Stimulated activated CD8-positive, alpha-beta memory T cell treated with anti-CD3 and anti-CD28 coated beads, Interleukin-4, amount 100 ng/mL, for 1 hour (primary cell): ENCODE results near the gene RMDN3.
A peak's percentile ranks its signal among the peaks of the same experiment; 100 is the strongest.

Experiments
- DNase-seq, 2 donors: peaks; one replicate each; pipeline ENCODE4 v3.0.0-alpha.2; 2020; ENCODE audit warnings: low read depth in 2 of 2, low spot score in 1 of 2

The RMDN3 gene, protein sequence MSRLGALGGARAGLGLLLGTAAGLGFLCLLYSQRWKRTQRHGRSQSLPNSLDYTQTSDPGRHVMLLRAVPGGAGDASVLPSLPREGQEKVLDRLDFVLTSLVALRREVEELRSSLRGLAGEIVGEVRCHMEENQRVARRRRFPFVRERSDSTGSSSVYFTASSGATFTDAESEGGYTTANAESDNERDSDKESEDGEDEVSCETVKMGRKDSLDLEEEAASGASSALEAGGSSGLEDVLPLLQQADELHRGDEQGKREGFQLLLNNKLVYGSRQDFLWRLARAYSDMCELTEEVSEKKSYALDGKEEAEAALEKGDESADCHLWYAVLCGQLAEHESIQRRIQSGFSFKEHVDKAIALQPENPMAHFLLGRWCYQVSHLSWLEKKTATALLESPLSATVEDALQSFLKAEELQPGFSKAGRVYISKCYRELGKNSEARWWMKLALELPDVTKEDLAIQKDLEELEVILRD

DNA sequence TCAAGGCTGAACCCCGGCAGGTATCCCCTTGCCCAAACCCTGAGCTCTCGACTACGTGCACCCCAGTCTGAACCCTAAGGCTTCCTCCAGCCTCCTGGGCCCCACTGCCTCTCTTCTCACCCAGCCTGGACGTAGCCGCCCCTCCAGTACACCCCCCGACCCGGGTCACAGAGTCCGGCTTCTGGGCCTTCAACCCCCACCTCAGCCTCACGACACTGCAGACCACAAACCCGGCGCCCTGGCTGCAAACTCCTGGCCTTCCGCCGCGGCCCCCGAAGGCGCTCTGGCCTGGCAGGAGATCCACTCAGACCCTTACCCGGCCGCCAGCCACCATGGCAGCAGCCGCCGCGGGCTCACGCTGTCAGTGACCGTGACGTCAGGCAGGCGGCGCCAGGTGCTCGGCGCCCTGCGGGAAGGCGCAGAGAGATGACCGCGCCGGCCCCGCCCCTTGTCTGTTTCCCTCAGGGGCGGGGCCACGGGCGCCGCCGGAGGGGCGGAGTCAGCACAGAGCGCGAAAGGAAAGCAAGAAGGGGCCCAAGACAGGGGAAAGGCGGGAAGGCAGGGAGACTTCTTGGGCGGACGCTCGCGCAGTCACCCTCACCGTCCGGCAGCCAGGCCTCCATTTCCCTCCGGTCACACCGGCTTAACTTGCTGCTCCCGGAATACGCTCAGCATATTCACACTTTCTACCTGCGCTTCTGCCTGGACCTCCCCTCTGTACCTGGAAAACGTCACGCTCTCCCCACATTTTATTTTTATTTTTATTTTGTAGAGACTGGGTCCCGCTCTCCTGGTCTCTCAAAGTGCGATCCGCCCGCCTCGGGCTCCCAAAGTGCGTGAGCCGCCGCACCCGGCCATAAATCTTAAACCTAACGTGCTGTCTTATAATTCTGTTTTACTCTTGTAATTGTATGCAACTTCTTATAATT is at the start of gene RMDN3:
Gene RMDN3, minus strand, starts transcription at position 372 of the 929 bp plus-strand sequence. CDS start 471 bp downstream, outside the sequence.
- peak; percentile 80 to 83 for DNase-seq

DNA sequence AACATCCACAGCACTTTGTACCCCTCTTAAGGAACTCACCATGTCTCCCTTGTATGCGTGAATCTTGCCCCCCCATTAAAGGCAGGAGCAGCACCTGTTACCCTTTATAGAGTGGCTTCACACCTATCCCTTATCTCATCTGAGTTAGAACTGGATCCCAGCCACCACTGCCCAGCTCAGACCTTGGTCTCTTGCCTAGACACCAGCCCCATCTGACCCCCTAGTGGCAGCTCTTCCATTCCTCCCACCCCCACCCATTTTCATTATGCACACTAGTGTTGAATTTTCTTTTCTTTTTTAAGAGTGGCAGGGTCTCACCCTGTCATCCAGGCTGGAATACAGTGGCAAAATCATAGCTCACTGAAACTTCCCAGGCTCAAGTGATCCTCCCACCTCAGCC is 48.6 kb upstream of the RMDN3 start:
- DNase-seq: no peak

DNA sequence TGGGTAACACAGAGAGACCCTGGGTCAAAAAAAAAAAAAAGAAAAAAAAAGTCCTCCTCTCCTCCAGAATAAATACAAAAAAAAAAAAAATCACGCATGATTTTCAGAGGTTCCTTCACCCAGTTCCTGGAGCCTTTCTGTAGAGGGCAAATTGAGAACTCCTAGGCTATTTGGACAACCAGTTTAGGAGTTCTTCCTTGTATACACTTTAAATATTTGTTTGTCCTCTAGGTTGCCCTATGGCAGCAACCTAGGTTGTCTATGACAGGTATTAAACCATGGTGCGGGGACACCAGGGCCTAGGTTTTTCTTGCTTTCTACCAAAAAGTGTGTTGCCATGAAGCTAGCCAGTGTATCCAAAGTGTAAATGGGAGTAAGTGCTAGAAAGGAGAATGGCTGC is 48.0 kb upstream of the RMDN3 start:
- no peak for DNase-seq

DNA sequence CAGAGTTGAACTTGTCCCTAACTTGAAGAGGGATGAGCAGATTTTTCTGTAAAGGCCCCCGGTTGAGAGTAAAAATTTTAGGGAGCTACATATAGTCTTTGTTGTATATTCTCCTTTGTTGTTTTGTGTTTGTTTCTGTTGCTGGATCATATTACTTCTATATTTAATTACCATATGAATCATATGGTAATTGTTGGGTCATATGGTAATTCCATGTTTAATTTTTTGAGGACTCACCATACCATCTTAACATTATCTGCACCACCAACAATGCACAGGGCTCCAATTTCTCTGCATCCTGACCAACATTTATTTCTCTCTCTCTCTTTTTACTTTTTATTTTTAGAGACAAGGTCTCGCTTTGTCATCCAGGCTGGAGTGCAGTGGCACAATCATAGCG is 44.5 kb upstream of the RMDN3 start:
- no peak for DNase-seq

DNA sequence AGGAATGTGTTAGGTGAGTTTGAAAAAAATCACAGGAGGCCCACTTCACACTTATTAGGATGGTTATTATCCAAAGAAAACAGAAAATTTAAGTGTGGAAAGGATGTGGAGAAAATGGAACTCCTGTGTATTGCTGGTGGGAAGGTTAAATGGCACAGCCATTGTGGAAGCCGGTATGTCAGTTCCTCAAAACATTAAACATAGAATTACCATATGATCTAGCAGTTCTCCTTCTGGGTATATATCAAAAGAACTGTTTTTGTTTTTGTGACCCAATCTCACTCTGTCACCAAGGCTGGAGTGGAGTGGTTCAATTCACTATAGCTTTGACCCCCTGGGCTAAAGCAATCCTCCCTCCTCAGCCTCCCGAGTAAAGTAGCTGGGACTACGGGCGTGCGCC is 41.5 kb upstream of the RMDN3 start:
- DNase-seq: no peak

DNA sequence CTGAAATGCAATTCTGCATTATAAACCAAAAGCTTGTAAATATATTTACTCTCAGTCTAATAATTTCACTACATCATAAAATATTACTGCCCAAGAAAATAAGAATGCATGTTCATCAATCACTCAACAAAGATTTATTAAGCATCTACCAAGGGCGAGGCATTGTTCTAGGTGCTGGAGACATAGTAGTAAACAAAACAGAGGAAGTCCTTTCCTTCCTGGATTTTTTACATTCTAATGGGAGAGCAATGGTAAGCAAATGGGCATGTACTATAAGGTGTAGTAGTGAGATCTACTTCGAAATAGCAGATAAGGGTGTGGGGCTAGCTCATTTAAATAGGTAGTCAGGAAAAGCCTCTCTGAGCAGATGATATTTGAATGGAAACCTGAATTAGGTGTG is 41.0 kb upstream of the RMDN3 start:
- no peak for DNase-seq

DNA sequence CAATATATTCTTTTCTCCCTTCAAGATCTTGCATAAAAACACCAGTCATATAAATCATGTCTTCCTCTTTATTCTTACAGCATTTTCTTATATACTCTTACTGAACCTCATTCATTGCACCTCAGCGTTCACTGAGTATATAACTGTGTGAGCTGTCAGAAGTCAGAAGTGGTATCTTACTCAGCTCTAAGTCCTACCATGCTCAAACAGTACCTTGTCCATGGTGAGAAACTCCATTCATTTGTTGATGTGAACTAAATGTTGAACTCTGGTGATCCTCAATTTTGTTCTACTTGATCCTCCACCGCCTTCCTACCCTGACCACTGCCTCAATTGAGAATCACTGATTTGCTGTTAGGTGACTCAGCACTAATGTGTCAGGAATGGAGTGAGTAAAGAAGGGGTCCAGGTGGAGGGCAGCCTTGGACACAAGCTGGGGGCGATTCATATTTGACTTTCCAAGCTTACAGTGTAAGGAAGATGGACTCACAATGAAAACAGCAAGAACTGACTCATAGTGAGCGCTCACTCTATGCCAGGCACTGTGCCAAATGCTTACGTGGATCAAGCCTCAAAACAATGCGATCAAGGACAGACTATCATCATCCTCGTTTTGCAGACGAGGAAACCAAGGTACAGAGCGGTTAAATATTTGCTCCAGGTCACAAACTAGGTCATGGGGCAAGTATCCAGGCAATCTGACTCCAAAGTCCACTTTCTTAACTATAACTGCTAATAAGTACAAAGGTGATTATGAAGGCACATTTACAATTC is 38.3 kb upstream of the RMDN3 start:
- no peak for DNase-seq

DNA sequence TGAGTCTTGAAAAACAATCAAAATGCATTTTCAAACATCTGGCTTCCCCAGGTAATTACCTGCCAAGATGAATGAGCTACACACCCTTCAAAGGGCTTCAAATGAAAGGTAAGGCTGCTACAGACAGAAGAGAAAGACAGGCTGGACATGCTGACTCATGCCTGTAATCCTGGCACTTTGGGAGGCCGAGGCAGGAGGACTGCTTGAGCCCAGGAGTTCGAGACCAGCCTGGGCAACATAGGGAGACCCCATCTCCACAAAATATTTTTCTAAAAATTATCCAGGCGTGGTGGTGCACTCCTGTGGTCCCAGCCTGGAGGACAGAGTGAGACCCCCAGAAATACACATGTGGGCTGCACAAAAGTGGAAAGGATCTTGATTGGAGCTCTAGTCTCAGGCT is 37.3 kb upstream of the RMDN3 start:
- no peak for DNase-seq

DNA sequence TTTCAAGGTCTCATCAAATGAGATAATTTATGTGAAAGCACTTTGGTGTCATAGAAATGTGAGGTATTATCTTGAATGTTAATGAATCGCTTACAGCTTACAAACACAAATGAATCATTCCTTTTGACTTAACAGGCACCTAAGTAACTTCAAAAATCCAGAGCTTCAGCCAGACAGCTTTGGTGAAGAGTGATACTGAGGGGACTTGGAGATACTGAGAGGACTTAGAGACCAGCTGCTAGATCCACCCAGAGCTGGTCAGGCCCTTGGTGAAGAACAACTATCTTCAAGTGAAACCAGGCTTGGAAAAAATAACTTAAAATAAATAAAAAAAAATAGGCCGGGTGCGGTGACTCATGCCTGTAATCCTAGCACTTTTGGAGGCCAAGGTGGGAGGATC is 35.7 kb upstream of the RMDN3 start:
- DNase-seq: no peak

DNA sequence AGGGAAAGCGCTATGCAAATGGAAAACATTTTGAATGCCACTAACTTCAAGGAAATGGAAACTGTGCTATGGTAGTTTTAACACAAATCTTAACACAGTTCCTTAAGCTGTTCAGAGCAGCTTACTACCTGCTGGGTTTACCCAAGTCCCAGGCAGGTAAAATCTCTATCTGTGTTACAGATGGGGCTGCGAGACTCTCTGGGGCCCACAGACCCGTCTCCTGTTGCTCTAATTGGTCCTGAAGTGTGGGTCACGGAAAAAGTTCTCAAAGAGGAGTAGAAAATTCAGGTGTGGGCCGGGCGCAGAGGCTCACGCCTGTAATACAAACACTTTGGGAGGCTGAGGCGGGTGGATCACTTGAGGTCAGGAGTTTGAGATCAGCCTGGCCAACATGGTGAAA is 34.9 kb upstream of the RMDN3 start:
- no peak for DNase-seq

DNA sequence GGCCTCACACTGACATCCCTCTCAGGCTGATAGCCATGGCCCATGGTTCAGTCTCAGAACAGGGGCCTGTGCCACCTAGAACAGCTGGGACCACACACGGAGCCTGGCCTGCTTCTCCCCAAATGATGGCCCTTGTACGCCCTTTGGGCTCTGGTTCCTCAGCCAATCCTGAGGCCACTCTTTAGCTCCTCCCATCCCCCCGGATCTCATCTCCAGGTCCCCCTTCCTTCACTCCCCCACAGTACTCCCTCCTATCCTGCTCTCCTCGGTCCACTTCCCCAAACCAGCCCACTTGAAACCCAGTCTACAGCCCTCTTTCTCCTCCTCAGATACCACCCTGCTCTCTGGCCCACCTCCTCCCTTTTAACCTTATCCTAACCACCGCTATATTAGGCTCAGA is 34.1 kb upstream of the RMDN3 start:
- DNase-seq: no peak

DNA sequence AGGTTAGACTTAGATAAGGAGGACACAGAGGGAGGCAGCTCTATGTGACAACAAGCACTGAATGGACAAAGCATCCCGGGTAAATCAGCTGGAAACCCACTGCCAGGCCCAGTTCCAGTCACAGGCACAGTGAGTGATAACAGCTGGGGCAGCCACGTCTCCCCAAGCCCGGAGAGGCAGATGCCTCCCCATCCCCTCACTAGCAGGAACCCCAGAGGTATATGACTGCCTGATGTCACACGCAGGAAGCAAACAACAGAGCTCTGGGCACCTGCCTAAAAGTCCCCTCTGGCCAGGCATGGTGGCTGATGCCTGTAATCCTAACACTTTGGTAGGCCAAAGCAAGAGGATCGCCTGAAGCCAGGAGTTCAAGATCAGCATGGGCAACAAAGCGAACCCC is 32.9 kb upstream of the RMDN3 start:
- no peak for DNase-seq

DNA sequence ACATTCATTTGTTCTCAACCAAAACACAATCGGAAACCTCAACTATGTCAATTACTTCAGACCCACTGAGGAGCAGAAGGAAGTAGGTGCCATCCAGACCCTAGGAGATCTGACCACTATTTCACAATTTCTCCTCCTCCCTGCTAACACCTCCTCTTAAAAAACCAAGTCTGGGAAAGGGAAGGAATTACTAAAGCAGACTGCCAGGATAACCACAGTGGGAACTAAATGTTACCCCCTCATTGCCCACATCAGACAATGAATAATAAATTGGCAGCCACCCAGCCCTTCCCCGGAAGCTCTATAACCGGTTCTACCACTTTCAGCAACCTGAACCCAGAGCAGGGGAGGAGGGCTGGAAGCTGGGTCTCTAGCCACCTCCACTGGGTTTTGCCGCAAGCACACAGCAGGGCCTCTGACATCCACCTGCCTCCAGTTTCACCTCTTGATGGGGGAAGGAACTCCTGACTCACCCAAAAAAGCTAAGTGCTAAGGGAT is 32.3 kb upstream of the RMDN3 start:
- no peak for DNase-seq

DNA sequence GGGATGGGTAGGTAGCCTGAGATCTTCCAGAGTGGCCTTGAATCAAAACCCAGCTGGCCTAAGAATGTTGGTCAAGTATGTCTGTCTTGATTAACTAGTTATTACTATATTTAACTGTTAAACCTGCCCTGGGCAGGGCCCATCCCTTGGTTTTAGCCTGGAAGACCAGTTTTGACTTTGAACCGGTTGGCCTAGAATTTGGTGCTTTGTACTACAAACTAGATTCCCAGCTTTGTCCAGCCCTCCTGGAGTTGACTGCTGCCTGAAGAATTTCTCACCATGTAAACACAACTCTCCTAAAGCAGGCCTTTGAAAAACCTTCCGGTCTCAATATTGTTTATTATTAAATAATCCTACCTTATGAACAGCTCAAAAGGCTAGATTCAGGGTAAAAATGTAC is 30.8 kb upstream of the RMDN3 start:
- DNase-seq: no peak

DNA sequence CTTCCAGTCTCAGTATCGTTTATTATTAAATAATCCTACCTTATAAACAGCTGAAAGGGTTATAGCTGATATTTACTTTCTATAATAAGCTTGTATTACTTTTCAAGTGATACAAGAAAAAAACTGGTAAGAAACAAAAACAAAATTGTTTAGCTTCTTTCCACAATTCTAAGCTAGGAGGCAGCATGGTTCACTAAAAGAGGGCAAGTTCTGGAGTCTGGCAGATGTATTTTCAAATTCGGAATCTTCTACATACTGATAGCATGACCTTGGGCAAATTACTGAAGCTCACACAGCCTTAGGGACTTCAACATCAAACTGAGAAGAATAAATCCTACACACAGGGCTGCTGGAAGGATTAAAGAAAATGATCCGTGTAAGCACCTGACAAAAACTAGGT is 30.1 kb upstream of the RMDN3 start:
- DNase-seq: no peak

DNA sequence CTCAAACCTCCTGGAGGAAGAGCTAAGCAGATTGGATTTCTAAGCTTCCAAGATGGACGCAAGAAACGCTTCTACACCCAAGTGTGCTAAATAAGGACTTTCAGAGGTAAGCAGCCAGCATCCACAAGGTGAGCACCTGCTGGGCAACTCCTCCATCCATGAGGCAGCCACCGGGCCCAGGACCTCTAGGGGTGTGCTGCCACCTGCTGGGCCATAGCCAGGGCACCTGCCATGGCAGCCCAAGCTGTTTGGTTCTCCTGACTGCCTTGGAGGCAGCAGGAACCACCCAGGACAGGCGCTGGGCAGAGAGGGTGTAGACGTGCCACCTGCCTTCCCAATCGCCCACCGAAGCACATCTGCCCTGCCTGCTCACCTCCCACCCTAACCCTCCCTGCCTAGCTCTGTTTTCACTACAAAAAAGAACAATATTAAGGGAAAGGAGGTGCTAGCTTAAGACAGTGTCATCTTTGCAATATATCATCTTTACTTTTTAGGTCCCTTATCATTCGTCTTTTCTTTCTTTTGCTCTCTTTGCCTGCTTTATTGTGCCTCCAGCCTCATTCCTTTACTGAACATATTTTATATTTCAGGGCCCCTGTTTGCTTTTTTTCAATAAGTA is 27.7 kb upstream of the RMDN3 start:
- DNase-seq: peak in 1 of 2 donors; percentile 66

DNA sequence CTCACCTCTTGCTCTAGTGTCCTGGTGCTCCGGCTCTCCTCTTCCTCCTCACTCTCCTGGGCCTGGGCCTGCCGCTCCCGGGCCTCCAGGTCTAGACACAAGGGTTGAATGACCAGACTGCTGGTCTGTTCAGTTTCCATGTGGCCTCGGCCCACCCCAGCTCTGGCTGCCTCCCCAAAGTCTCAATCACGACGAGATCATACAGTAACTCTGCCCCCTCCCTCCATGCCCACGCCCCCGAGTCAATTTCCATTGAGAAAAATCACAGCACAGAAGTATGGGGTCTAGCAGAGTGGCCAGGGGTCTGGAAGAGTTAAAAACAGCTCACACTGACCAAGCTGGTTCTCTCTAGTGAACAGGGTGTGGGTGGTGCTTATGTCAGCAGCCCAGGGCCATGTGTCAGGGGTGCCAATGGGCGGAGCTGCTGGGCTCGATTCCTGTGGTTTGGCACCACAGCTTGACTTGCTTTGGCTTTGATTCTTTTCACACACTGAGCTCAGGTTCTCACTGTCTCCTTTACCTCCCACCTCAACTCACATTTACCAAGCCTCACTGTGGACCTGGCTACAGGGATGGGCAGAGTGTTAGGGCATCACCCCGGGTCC is 21.6 kb upstream of the RMDN3 start:
- peak in 1 of 2 donors; percentile 39 for DNase-seq

DNA sequence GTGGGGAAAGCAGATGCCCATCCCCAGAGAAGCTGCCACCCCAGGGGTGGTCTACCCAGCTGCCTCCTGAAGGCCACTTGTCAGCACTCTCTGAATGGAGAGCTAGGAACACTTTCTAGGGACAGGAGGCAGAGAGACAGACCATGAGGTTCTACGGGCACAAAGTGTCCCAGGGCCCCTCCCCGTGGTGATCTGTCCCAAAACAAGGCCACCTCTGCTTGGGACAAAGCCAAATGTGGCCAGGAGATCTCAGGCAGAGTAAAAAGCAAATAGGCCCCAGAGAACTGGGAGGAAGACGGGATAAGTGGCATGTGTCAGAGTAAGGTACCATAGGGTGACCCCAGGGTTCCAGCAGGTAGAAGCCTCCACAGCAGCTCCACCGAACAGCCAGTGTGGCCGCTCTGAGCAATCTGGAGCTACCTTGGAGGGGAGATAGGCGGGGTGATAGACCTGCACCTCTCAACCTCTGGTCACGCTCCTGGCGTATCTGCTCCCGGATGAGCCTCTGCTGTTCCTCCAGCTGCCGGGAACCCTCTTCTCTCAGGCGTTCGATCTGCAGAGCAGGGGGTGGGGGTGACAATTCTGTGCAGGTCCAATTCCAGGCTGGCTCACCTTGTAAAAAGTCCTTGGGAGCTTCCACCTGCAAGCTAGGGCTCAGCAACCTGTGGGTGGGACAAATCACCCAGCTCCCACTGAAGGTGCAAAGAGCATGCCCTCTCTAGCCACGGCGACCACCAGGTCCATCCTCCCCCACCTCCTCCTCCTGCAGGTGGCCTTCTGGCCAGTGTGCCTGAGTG is 20.9 kb upstream of the RMDN3 start:
- no peak for DNase-seq

DNA sequence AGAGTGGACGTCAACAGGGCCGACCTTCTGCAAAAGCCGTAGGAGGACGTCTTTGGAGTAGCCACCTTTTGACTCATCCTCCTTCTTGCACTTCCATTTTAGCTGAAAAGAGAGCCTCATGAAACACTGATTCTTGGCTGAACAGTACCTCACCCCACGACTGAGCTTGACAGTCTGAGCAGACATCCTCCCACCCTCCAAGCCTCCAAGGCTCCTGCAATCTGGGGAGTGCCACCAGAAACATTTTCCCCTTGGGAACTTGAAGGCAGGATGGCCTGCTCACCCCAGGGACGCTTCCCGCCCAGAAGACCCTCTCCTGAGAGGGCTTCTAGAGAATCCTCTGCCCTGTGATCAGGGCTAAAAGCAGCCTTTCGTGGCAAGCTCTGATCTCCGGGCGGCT is 20.0 kb upstream of the RMDN3 start:
- no peak for DNase-seq
